ENCODE data around the gene TXLNB.

Gene TXLNB

DNA sequence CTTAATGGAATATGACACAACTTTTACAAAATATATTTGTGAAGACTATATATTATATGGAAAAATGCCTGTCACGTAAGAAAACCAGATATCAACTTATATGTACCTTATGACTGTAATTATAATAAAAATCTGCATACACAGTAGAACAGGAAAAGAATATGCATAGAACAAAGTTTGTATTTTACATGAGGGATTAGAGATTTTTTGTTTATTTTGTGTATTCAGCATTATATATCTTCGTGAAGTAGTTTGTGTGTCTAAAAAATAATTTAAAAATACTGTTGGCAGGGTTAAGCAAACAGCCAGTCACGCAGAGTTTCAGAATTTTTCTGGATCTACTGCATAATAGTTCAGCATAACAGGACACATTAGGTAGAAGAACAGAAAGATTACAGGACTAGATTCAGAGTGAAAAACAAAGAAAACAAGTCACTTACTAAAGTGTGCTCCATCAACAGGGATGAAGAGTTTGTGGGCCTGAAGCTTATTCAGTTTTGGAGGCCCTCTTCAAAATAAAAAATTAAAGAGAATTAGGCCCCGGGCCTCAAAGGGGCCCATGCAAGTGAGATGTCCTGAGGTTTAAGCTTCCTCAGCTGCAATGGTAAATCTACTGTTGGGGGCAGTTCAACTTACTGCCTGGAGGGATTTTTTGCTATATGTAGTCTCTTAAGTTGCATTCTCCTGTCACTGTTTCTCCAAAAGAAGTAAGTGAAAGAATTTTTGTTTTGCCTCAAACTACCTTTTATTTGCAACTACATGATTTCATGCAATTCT lies 16.3 kb downstream of the TXLNB start:
- no peak for DNase-seq (ENCODE audit: low read depth in 2 of 2, low spot score in 1 of 2)

- no peak for DNase-seq (ENCODE audit: low read depth in 2 of 2, low spot score in 1 of 2)
Observed at GRCh38 chr6:139271056-139271455, 20.7 kb downstream of the TXLNB start.

DNA sequence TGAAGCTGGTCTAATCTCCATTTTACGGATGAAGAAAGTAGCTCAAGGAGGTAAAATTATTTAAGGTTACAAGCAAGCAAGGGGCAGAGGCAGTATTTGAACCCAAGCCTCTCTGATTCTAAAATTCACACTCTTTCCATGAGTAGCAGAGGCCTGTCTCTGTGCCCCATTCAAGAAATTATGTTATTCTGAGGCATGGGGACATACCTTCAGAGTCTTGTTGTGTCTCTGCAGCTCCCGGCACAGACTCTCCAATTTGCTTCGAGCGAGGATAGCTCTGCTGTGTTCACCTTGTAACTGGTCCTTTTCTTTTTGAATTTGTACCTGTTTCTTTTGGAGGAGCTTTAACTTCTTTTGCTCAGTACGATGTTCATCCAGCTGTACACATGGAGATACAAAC lies 21.5 kb downstream of the TXLNB start:
- DNase-seq (ENCODE audit: low read depth in 2 of 2, low spot score in 1 of 2) = no peak

DNA sequence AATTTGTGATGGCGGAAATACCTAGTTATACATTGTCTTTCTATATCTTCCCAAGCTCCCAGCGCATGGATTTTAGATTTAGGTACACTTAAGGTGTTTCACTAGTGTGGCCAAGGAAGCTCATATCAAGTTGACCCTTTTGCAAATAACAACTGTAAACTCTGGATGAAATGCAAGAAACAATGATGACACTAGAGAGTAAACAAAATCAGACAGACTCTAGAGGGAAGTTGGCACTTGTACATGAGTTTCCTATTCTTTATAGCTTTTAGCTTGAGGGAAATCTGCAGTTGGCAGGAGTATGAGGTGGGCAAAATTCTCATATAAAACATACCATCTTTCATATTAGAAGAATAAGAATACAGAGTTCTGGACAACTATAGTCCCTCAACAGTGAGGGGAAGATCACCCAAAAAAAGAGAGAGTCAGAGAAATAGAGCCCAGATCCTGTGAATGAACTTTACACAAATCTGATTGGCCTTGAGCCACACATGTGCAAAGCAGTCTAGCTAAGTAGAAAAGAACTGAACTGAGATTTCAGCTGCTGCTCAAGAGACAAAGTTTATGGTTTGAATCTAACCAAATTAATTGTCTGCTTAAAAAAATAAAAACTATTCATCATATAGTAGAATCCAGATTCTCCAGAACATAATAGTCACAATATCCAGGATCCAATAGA lies 26.1 kb downstream of the TXLNB start:
- DNase-seq (ENCODE audit: low read depth in 2 of 2, low spot score in 1 of 2) = no peak

- no peak for DNase-seq (ENCODE audit: low read depth in 2 of 2, low spot score in 1 of 2)
Observed at GRCh38 chr6:139262519-139263300, 29.1 kb downstream of the TXLNB start.

GRCh38 chr6:139257821-139258398 lies 33.9 kb downstream of the TXLNB start:
- DNase-seq (ENCODE audit: low read depth in 2 of 2, low spot score in 1 of 2) = no peak

DNA sequence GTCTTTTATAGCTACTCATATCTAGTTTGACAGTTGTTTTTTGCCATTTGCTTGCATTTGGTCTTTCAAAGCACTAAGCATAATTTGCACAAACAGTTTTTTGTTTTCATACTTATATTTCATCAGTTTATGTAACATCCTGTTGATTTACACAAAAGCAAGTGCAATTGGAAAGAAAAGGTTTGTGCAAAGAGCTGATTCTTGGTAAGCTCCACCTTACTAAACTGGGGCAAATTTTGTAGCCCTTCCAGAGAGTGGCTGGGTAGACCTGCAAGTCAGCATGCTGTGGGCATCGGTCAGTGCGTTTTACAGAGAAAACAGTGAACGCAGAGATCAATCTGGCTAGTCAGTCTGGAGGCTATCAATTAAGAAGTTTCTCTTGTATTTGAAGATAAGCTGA lies 34.5 kb downstream of the TXLNB start:
- DNase-seq (ENCODE audit: low read depth in 2 of 2, low spot score in 1 of 2) = no peak

DNA sequence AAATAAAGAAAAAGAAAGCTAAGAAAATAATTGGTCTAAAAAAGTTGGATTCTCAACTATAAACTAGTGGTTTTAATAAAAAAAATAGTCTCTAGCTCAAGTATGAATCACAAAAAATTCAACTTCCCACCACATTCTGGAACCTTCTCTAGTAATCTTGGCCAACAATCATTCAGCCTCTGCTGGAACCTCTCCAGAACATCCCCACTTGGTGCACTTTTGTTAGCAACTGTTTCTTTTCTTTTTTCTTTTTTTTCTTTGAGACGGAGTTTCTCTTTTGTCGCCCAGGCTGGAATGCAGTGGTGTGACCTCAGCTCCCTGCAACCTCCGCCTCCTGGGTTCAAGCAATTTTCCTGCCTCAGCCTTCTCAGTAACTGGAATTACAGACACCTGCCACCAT lies 35.7 kb downstream of the TXLNB start:
- DNase-seq (ENCODE audit: low read depth in 2 of 2, low spot score in 1 of 2) = no peak

GRCh38 chr6:139254196-139254595 lies 37.6 kb downstream of the TXLNB start:
- DNase-seq (ENCODE audit: low read depth in 2 of 2, low spot score in 1 of 2) = no peak

- no peak for DNase-seq (ENCODE audit: low read depth in 2 of 2, low spot score in 1 of 2)
Observed at GRCh38 chr6:139253656-139254055, 38.1 kb downstream of the TXLNB start.

DNA sequence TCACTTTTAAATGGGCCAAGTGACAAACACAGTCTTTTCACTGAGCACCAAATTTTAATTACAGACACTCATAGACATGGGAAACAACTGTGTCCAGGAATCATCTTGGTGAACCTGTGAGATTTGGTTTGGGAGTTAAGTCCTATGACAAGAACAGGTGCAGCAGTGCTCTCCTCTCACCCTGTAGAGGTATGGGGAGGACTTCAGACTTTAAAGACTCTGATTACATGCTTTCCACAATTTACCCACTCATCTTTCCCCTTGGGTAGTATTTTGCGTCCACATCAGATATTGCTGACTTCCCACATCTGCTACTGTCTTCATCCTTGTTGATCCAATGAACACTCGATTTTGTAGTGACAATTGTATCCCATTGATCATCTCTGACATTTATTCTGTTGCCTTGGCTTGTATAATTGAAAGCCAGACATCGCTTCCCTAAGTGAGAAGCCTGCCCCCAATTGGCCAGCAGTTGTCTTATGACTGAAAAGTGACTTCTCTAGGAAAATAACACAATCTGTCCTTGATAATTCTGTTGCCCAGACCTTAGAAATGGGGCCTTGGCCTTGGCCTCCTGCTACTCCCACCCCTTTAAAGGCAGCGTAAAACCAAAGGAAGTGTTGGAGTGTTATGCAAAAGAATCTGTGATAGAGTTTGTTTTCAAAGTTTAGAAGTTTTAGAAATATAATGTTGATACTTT lies 40.0 kb downstream of the TXLNB start:
- no peak for DNase-seq (ENCODE audit: low read depth in 2 of 2, low spot score in 1 of 2)

DNA sequence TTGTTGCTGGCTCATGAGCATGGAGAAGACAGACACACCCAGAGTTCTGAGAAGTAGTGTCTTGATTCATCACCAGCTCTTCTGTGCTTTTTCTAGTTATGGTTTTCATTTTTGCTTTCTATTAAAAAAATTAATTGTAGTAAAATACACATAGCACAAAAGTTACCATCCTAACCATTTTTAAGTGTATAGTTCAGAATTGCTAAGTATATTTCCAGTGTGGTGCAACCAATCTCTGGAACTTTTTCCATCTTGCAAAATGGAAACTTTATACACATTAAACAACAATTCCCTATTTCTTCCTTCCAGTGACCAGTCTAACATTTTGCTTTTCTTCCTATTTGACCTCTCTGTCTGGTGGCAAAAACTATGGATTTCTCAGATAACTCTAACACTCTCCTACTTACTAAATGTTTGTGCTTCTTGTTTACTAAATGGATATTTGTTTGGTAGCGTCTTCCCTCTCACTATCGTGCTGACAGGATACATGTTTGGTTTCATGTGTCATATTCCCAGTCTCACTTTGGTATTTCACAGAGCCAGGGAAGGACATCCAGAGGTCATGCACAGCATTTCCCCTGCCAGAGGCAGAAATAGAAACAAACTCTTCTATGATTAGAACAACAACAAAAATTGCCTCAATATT lies 40.6 kb downstream of the TXLNB start:
- no peak for DNase-seq (ENCODE audit: low read depth in 2 of 2, low spot score in 1 of 2)

- peak in 1 of 2 donors; percentile 27 for DNase-seq (ENCODE audit: low read depth in 2 of 2, low spot score in 1 of 2)
Observed at GRCh38 chr6:139250296-139251044, 41.3 kb downstream of the TXLNB start.

- DNase-seq (ENCODE audit: low read depth in 2 of 2, low spot score in 1 of 2) = no peak
Observed at GRCh38 chr6:139249395-139249794, 42.4 kb downstream of the TXLNB start.

DNA sequence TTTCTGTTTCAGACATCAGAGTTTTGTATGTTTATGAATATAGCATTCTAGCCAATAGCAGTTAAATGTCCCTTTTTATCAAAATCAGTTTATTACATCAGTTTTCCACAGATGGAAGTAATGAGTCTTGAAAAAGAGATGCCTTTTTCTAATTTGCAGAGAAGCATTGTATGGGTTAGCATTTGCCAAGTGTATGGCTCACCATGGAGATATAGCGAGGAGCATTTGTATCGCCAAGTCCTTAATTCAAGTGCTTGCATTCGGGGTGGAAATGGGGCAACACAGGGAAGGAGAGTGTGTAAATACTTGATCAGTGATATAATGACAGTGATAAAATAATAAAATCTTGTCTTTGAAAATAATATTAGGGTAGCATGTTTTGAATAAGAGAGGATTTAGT lies 42.9 kb downstream of the TXLNB start:
- no peak for DNase-seq (ENCODE audit: low read depth in 2 of 2, low spot score in 1 of 2)

DNA sequence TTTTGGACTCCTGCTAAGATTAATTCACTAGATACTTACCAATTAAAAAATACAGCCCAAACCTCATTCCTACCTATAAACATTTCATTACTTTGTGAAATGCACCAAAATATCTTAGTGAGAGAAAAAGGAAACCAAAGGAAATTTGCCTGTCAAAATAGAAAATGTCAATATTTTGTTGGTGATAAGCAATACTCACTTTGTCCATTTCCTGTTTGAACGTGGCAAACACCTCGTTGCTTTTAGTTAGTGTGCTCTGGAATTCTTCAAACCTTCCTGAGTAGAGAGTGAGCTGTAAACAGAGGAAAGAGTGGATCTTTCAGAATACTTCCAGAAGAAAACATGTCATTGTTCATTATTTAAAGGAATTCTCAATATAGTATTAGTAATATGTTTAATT lies 44.2 kb downstream of the TXLNB start:
- no peak for DNase-seq (ENCODE audit: low read depth in 2 of 2, low spot score in 1 of 2)

GRCh38 chr6:139243536-139243935 lies 48.3 kb downstream of the TXLNB start:
- no peak for DNase-seq (ENCODE audit: low read depth in 2 of 2, low spot score in 1 of 2)

- no peak for DNase-seq (ENCODE audit: low read depth in 2 of 2, low spot score in 1 of 2)
Observed at GRCh38 chr6:139242457-139243240, 49.1 kb downstream of the TXLNB start.

Data from stimulated activated CD8-positive, alpha-beta memory T cell treated with anti-CD3 and anti-CD28 coated beads, Interleukin-4, amount 100 ng/mL, for 1 hour (primary cell).